Spleen (tissue), 7 donors: ENCODE results near the gene MYB.

Experiments used
- CTCF ChIP-seq, 11 experiments: fragments of 200-600 bp in 7 of 11; fragments of 450-650 bp in 4 of 11; sonication (generic) in 4 of 11; IDR thresholded peaks in 8 of 11; conservative IDR thresholded peaks in 3 of 11; 1 replicate in 7 of 11; 2 replicates in 4 of 11; pipeline versions ENCODE4 v1.4.0 to v1.8.0; 2016 to 2021; ENCODE audit warnings: antibody characterized with exemption in 11 of 11, inconsistent platforms in 4 of 11, mild to moderate bottlenecking in 1 of 11
- POLR2A ChIP-seq, 3 donors: fragments of 450-650 bp; IDR thresholded peaks; one replicate each; pipeline ENCODE4 v1.5.1; 2017; ENCODE audit warnings: antibody characterized with exemption in 3 of 3, mild to moderate bottlenecking in 1 of 3
- donor health status: DM: no; HTN: no; CAD: no; lungs with moderate emphysema.
- donor health status: DM: no; HTN: no; CAD: no.
- donor health status: DM: no; HTN: no; CAD: no.

- TF ChIP-seq POLR2A (IDR thresholded peaks at IDR 0.05) (no peak), CTCF (IDR thresholded peaks at IDR 0.05 in 8 of 11, conservative IDR thresholded peaks at IDR 0.05 in 3 of 11) (no peak)
These were observed 81.0 kb downstream of the MYB start for GRCh38 chr6:135261872-135262725.
